Stimulated activated CD4-positive, alpha-beta T cell treated with anti-CD3 and anti-CD28 coated beads, Interleukin-4, amount 100 ng/mL, for 4 hours (primary cell): ENCODE results near the gene LCN12.

Experiments used
- DNase-seq, 2 experiments: peaks; one replicate each; pipeline ENCODE4 v3.0.0-alpha.2; 2020

Gene LCN12

GRCh38 chr9:136927343-136928271 is 24.5 kb upstream of the LCN12 start:
- no peak for DNase-seq

GRCh38 chr9:136928591-136928990 is 23.5 kb upstream of the LCN12 start:
- DNase-seq, result no peak

GRCh38 chr9:136930014-136930413 is 22.1 kb upstream of the LCN12 start:
- no peak for DNase-seq

- no peak for DNase-seq
These were observed 20.4 kb upstream of the LCN12 start for GRCh38 chr9:136931611-136932130.

- no peak for DNase-seq
These were observed 17.8 kb upstream of the LCN12 start for GRCh38 chr9:136934277-136934676.

GRCh38 chr9:136935651-136936050 is 16.4 kb upstream of the LCN12 start:
- DNase-seq, result no peak

- DNase-seq, result no peak
These were observed 15.4 kb upstream of the LCN12 start for GRCh38 chr9:136936645-136937170.

- no peak for DNase-seq
These were observed 14.7 kb upstream of the LCN12 start for GRCh38 chr9:136937186-136938001.

- DNase-seq, result no peak
These were observed 12.6 kb upstream of the LCN12 start for GRCh38 chr9:136939431-136939995.

GRCh38 chr9:136939996-136940525 is 12.0 kb upstream of the LCN12 start:
- no peak for DNase-seq

GRCh38 chr9:136940526-136941230 is 11.4 kb upstream of the LCN12 start:
- no peak for DNase-seq

- DNase-seq, result no peak
These were observed 10.6 kb upstream of the LCN12 start for GRCh38 chr9:136941231-136942111.

GRCh38 chr9:136942112-136942880 is 9.8 kb upstream of the LCN12 start:
- DNase-seq, result no peak

GRCh38 chr9:136942881-136943230 is 9.2 kb upstream of the LCN12 start:
- DNase-seq, result no peak

GRCh38 chr9:136943291-136944211 is 8.5 kb upstream of the LCN12 start:
- peak; percentile 11 to 33 for DNase-seq

GRCh38 chr9:136944212-136944518 is 7.9 kb upstream of the LCN12 start:
- DNase-seq, result peak in 1 of 2 experiments; percentile 33

GRCh38 chr9:136944519-136945332 is 7.3 kb upstream of the LCN12 start, which contains the start of the genes C8G and FBXW5:
Gene C8G, plus strand, starts transcription at chr9:136945243. Its CDS starts 78 bp downstream, at chr9:136945321.
Gene FBXW5, minus strand, starts transcription at chr9:136944738. Its CDS starts 655 bp downstream, at chr9:136944083.
- peak; percentile 91 to 95 for DNase-seq
